NB4 (cell line): ENCODE measurements around the gene PIRT.
"Not testable (repeated sequence)": the region's sequence is repeated elsewhere in the genome, so short reads cannot be mapped to it uniquely, and the experiment has no call there.

ENCODE experiments used
- DNase-seq: peaks from one replicate; pipeline ENCODE4 v3.0.0; 2010; ENCODE audit warnings: low read depth
- H3K4me3 ChIP-seq: one replicate; pipeline ENCODE4 v1.5.1; 2011; ENCODE audit warnings: mild to moderate bottlenecking, low read depth, low read length, moderate library complexity
- CTCF ChIP-seq: IDR thresholded peaks from one replicate; pipeline ENCODE4 v1.5.1; 2012; ENCODE audit warnings: low read depth, low read length
- MAX ChIP-seq: IDR thresholded peaks from 2 replicates; pipeline ENCODE4 v1.6.1; 2011; ENCODE audit warnings: low read depth, low read length
- MYC ChIP-seq: IDR thresholded peaks from 2 replicates; pipeline ENCODE4 v1.6.1; 2011; ENCODE audit warnings: low read depth, low read length
- POLR2A ChIP-seq: IDR thresholded peaks from 2 replicates; pipeline ENCODE4 v1.6.1; 2011; ENCODE audit warnings: mild to moderate bottlenecking; ENCODE audit not compliant: insufficient read length; ENCODE audit errors: extremely low read depth

PIRT gene

GRCh38 chr17:10870336-10871050 is 32.6 kb upstream of the PIRT start:
- TF ChIP-seq MAX (no peak), POLR2A (no peak), MYC (no peak), CTCF (no peak)
- DNase-seq, result no peak
- no peak overlapping the region for H3K4me3 ChIP-seq

GRCh38 chr17:10868744-10869143 is 30.9 kb upstream of the PIRT start:
- DNase-seq, H3K4me3 ChIP-seq: not testable (repeated sequence)

DNA sequence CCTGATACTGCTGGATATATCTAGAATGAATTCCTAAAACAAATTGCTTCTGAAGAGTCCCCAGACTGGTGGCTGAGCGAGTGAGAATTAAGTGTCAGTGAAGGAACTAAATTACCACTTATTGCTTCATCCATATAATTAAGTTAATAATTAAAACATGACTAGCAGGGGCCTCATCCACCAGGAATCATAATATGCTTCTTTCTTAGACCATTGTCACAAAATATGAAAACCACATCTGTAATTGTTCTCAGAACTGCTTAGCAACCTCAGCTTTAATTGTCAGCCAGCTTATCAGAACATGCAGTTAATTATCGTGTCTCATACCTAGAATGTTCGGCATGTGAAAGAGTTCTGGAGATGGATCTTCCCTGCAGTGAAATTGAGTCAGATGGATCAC is 21.2 kb upstream of the PIRT start:
- TF ChIP-seq POLR2A (no peak), MAX (no peak), MYC (no peak), CTCF (no peak)
- no peak for DNase-seq

DNA sequence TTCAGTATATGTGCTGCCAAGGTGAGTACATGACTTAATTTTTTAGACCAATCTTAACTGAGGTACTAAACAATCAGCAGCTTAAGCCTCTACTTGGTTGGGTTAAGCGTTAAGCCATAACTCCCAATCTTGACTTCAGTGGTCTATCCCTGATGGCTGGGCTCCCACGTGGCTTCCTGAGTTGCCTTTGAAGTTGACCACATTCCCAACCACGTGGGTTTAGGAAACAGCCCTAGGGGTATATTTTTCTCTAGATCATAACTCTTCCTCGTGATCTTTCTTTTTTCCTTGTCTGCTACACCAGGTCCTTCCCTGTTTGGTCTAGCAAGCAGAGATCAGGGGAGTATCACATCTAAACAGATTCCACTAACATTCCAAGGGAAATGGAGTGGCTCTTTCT is 20.1 kb upstream of the PIRT start:
- no peak for TF ChIP-seq MAX
- TF ChIP-seq POLR2A, result no peak
- TF ChIP-seq MYC, result no peak
- TF ChIP-seq CTCF, result no peak
- no peak for DNase-seq
- H3K4me3 ChIP-seq, result no peak overlapping the region

More for the DNA sequence above, 21.2 kb upstream of the PIRT start:
- H3K4me3 ChIP-seq, result no peak overlapping the region

DNA sequence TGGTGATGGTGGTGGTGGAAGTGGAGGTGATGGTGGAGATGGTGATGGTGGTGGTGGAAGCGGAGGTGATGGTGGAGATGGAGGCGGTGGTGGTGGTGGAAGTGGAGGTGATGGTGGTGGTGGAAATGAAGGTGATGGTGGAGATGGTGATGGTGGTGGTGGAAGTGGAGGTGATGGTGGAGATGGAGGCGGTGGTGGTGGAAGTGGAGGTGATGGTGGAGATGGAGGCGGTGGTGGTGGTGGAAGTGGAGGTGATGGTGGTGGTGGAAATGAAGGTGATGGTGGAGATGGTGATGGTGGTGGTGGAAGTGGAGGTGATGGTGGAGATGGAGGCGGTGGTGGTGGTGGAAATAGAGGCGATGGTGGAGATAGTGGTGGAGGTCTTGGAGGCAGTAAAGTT is 8.7 kb upstream of the PIRT start:
- not testable (repeated sequence) for H3K4me3 ChIP-seq, DNase-seq

- no peak overlapping the region for H3K4me3 ChIP-seq
- TF ChIP-seq CTCF (no peak), MAX (no peak)
- no peak for DNase-seq
Observed at GRCh38 chr17:10845388-10845751, 7.5 kb upstream of the PIRT start.

GRCh38 chr17:10844621-10845387 is 6.9 kb upstream of the PIRT start:
- no peak overlapping the region for H3K4me3 ChIP-seq
- DNase-seq, result peak; percentile 74
- no peak for TF ChIP-seq MAX
- peak; percentile 94 for TF ChIP-seq CTCF
- TF ChIP-seq POLR2A, result no peak
- TF ChIP-seq MYC, result no peak
